ENCODE measurements around the gene SLC39A9.

The SLC39A9 gene

DNA sequence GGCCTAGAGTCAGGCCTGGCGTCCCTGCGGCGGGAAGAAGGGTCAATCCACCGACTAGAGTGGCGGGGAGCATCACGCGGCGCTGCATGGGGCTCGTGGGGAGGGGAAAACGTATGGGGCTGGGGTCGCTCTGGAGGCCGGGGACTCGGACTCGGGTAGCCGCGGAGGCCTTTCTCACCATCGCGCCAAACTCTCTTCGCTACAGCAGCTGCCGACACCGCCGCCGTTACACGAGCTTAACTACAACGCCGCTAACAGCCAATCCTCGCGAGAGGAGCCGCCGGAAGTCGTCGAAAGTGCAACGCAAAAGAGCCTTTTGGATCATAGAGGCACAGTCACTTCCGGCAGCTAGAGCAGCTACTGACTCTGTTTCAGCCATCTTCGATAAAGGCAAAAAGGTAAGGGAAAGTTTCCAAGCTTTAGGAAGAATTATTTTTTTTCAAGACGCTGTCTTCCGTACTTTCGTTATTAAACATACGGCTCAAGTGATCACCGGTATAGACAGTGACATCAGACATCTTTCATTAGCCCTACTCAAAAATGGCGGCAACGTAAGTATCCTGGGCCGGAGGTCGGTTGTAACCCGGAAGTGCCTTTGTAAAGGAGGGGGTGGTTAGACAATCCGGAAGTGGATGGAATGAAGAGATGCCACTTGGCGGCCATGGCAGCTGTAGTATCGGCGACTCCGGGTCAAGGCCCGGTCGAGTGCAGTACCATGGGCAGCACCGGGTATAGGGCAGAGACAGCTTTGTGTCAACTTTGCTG lies at the start of gene SLC39A9, which contains the start of gene ERH:
TSS of gene SLC39A9 (plus strand) at position 640 of the 765 bp plus-strand sequence. CDS start 678 bp downstream, outside the sequence.
TSS of gene ERH (minus strand) at position 247 of the 765 bp plus-strand sequence. CDS start at position 181, 66 bp downstream.
- DNase-seq: peak; percentile 99

DNA sequence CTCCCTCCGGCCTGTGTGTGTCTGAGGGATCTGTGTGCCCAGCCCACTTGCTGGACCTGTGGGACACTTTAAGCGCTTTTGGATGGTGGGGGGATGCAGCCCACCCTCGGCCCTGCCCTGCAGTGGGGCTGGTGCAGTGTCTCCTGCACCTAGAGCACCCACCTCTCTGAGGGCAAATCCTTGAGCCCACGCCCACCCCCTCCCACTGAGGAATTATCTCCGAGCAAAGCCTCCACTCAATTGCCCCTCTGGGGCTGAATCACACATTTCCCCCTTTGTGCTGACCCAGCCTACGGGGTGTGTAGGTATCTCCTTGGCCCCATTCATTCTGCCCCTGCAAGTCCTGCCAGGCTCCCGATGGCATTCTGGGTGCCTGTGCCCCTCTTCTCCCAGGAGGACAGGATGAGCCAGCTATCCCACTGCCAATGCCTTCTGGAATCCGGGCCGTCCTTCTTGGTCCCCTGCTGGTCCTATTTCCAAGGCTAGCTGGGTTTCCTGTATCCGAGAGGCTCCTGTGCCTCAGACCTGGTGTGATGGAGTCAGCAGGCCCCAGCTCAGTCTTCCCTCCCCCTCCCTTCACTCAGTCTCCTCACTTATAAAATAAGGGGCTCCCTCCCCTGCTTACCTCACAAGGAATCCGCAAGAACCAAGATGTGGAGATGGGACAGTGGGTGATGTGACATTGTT lies 49.3 kb upstream of the SLC39A9 start:
- DNase-seq: no peak

DNA sequence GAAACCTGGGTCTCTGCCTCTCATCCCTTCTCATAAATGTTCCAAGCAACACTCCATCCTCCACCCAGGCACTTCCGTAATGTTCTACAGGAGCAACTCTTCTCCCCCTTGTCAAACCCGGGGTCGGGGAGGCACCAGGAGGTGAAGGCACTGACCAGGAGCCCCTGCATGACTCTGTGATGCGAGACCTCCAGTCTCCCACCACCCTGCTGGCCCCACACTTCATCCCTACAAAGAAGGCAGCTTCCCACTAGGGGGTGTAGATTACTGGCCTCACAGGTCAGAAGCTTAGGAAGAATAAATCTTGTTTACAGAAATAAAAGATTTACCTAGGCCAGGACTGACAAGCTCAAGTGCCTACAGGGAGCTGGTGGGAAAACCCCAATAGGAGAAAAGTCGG lies 47.6 kb upstream of the SLC39A9 start:
- DNase-seq: peak; percentile 53

DNA sequence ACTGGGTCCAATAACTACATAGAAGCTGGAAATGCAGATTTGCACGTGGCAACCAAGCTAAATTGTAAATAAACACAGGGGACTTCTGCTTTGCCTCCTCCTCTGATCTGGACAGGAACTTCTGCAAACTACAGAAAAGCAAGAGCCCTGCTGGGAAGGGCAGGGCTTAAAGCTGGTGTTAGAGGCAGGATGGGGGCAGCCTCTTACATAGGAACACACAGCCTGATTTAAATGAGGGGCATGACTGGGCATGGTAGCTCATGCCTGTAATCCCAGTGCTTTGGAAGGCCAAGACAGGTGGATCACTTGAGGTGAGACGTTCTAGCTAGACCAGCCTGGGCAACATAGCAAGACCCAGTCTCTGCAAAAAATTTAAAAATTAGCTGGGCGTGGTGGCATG lies 47.1 kb upstream of the SLC39A9 start:
- peak; percentile 53 for DNase-seq

DNA sequence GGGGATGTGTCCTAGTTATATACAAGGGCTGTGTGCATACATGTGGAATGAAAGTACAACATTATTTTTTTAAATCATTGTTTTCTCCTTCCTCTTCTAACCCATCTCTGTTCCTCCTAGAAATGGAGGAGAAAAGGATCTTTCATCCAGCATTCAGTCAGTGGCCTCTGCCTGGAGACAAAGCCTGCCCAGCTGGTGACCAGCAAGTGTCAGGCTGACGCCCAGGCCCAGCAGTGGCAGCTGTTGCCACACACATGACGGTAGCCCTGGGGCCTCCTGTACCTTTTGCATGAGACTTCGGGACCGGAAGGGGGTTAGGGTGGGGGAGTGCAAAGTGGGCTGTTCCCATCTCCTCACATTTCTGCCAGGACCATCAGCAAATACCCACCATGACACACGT lies 46.6 kb upstream of the SLC39A9 start:
- no peak for DNase-seq

DNA sequence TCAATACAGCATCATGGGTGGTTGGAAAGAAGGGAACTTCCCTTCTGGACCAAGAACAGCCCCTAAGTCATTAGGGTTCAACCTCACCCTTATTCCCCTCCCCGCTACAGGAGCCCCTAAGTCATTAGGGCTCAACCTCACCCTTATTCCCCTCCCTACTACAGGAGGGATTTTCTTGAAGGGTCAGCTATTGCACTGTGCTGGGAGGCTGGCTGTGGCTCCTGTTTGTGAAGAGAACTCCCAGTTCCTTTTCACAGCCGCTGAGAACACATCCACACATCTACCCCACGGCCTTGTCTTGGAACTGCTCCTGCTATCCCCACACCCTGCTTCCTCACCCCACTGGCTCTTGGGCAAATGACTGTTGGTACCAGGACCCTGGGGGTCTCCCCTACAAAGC lies 45.3 kb upstream of the SLC39A9 start:
- no peak for DNase-seq

GRCh38 chr14:69354383-69355153 lies 43.9 kb upstream of the SLC39A9 start:
- DNase-seq: peak; percentile 81

DNA sequence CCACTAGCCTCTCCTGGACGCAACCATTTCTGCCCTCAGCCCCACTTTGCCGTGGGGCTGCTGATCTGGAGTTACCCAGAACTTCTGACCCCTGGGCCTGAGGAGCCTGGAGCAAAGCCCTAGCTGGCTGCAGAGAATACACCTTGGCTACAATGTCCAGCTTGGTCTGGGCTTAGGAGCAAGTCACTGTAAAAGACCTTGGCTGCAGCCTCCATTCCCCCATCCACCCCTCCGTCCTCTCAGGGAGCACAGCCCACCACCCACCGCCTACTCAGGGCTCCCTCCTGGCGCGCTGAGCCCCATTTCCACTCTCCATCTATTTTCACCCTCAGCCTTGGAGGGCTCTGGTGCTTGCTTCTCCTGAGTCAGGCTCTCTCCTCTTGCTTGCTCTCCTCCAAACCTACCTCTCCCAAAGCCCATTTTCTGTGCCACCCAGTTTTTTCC lies 43.3 kb upstream of the SLC39A9 start:
- DNase-seq: no peak

DNA sequence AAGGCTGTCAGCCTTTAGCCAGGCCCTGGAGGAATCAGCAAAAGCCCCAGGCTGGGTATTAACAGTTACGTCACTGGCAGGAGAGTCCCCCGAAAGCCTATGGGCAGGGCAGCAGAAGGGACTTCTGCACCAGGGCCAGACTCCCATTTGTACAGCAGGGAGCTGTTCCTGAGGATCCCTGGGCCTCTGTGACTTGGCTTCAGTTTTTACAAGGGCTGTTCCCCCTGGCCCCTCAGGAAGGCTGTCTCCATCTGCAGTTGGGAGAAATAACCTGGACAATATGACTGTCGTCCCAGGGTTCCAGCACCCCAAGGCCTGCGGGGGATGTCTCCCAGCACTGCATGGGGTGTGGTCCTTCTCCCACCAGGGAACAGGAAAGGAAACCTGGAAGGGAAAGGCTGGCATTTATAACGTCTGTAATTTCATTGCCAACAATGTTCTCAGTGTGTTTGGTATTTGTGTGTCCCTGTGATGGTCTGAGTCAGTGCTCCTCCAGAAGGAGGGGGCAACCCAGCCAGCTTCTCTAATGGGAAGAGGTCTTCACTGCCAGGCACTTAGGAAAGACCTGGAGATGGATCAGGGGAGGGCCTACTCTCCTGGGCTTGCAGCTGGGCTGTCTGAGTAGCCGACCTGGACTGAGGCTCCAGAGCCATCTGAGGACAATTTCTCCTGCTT lies 42.7 kb upstream of the SLC39A9 start:
- DNase-seq: peak; percentile 54

DNA sequence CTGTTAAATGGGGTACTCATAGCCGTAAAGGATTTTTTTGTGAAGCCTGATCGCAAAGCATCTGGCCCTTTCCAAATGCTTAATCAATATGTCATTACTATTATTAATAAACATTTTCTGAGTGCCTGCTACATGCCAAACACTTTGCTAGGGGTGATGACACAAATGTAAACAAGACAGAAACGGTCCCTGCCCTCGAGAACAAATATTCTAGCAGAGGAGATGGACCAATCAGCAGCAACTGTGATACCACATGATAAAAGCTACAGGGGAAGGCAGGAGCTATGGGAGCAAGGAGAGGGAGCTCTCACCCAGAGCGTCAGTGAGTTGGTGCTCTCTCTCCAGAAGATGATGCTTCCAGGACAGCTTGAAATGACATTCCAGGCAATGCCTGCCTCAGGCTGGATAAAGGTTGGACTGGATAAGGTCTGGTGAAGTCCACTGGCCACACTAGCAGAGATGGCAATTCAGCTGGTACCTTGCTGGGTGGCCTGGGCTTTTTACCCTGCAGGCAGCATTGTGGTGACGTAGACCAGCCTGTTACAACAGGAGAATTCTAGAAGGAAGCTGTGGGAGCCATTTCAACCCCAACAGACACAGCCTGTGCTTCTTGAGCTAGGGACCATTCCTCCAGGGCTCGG lies 41.5 kb upstream of the SLC39A9 start:
- DNase-seq: peak; percentile 68

DNA sequence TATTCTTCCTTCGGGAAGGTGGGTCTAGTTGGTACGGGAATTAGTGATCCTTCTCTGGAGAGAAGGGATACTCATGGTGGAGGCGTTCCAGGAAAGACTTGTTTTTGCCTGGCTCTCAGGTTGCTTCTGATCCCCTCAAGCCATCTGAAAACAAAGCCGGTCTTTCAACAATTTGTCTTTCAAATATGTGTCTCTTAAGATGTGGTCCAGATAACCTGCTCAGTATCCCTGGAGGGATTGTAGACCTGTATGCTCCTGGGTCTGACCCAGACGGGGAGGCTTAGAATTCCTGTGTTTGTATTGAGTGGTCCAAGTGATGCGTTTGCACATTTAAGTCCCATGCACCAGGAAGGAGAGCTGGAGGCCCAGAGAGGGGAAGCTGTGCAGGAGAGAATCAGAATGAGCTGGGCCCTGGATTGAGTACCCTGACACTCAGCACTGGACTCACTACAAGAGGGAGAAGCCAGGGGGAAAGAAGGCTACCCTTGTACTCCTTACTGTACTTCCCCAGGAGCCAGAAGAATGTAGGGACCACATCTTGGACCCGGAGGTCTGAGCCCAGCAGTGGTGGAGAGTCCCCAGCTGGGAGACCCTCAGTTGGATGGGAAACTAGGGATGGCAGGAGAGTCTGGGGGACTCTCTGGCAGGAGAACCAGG lies 40.8 kb upstream of the SLC39A9 start:
- no peak for DNase-seq

- DNase-seq: no peak
These were observed 40.1 kb upstream of the SLC39A9 start for GRCh38 chr14:69358233-69358963.

DNA sequence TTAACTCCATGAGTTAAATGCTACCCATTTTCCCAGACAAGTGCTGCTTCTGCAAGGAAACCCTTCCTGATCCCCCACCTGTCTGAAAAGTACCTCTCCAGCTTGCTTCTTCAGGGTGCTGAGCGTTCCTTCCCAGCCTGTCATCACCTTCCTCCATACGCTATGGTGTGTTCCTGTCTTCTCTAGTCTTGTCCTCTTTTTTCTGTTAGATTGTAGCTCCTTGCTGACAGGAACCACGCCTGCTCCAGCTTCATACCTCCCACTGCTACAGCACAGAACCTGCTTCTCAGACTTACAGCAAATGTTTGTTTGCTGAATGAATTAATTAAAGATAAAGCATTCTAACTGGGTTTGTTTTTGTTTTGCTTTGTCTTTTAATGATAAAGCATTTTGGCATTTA lies 39.5 kb upstream of the SLC39A9 start:
- DNase-seq: no peak

GRCh38 chr14:69360438-69361108 lies 37.9 kb upstream of the SLC39A9 start:
- no peak for DNase-seq

GRCh38 chr14:69363055-69363454 lies 35.4 kb upstream of the SLC39A9 start:
- no peak for DNase-seq

GRCh38 chr14:69363964-69364363 lies 34.5 kb upstream of the SLC39A9 start:
- DNase-seq: no peak

DNA sequence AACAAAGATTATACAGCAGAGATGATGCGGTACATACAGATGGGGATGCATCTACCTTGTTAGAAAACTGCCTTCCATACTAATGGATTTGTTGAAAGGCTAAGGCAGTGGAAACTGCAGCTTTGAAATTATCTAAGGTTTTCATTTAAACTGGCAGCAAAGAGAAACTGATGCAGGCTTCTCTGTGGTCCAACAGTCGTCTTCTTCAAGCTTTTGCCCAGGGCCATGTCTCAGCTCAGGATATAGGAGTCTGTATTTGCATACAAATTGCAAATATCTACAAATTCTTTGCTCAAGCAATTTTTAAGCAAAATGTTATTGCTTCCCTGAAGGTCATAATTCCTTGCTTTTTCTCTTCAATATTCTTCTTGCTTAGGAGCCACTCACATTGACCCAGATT lies 34.1 kb upstream of the SLC39A9 start:
- DNase-seq: no peak

GRCh38 chr14:69366069-69366468 lies 32.4 kb upstream of the SLC39A9 start:
- DNase-seq: no peak

DNA sequence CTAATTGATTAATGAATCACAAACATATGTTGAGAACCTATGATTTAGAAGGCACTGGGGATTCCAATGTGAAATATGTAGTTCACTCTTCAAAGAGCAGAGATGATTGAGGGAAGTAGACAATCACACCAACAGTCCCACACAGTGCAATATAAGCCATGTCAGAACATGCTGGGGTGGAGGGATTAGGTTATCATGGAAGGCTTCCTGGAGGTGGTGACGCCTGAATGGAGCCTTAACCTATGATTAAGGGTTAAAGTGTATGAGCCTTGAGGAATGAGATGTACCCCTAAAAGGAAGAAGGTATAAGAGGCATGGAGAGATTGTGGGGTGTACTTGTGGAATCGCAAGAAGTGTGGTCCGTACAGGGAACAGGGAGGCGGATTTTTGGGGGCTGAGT lies 31.7 kb upstream of the SLC39A9 start:
- DNase-seq: no peak

GRCh38 chr14:69368381-69368780 lies 30.1 kb upstream of the SLC39A9 start:
- no peak for DNase-seq

DNA sequence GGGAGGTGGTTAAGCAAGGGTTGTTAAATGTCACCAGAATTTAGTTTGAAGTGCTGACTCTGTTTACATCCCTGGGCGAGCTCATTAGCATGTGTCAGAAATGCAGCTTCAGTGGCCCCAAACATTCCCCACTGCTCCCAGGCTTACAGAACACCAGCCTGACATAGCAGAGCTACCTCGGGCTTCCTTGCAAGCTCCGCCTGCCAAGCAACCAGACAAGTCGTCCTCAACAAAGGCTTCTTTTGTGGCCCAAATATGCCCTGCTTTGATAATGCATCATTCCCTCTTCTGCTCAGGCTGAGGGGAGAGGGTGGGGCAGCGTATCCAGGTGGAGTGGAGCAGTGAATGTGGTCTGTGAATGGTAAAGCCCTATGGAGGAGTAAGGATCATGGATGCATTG lies 28.4 kb upstream of the SLC39A9 start:
- no peak for DNase-seq

Data from NCI-H510A treated with DMSO at 0.1 percent for 48 hours (cell line).